SK-N-MC (cell line): ENCODE results near the gene BCDIN3D.

Experiments
- EZH2 ChIP-seq: fragments of 200-600 bp; sonication (generic); IDR thresholded peaks from one replicate; pipeline ENCODE4 v1.6.1; 2017; ENCODE audit warnings: antibody characterized with exemption
- POLR2AphosphoS5 ChIP-seq: IDR thresholded peaks from 2 replicates; pipeline ENCODE4 v1.6.1; 2012; ENCODE audit warnings: mild to moderate bottlenecking, low read depth, low read length, borderline replicate concordance

DNA sequence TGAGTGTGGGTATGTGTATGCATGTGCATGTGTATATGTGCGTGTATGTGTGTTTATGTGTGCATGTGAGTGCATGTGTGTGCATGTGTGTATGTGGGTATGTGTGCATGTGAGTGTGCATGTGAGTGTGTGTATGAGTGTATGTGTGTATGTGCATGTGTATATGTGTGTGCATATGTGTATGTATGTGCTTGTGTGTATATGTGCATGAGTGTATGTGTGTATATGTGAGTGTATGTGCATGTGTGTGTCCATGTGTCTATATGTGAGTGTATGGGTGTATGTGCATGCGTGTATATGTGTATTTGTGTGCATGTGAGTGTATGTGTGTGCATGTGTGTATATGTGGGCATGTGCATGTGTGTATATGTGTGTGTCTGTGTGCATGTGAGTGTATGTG is 35.1 kb upstream of the BCDIN3D start:
- TF ChIP-seq POLR2AphosphoS5, result no peak
- TF ChIP-seq EZH2, result no peak
